HG03520 (cell line): ENCODE measurements around the gene SLC7A5.

Source experiments
- ATAC-seq: cut with Tn5 transposase; IDR thresholded peaks from one replicate; pipeline ENCODE4 v1.9.1; 2021; ENCODE audit warnings: mild to moderate bottlenecking, moderate library complexity; ENCODE audit not compliant: unreplicated experiment

The SLC7A5 gene

GRCh38 chr16:87847785-87848675, 21.3 kb downstream of the SLC7A5 start:
- ATAC-seq = no peak

GRCh38 chr16:87847467-87847784, 21.9 kb downstream of the SLC7A5 start:
- no peak for ATAC-seq

GRCh38 chr16:87846705-87847466, 22.4 kb downstream of the SLC7A5 start:
- no peak for ATAC-seq

- no peak for ATAC-seq
These were observed 23.3 kb downstream of the SLC7A5 start for GRCh38 chr16:87845807-87846619.

- ATAC-seq = no peak
These were observed 24.1 kb downstream of the SLC7A5 start for GRCh38 chr16:87845213-87845612.

GRCh38 chr16:87844809-87845208, 24.5 kb downstream of the SLC7A5 start:
- ATAC-seq = no peak

GRCh38 chr16:87844120-87844733, 25.1 kb downstream of the SLC7A5 start:
- ATAC-seq = no peak

- no peak for ATAC-seq
These were observed 25.6 kb downstream of the SLC7A5 start for GRCh38 chr16:87843678-87844105.

GRCh38 chr16:87842209-87842869, 27.0 kb downstream of the SLC7A5 start:
- ATAC-seq = no peak

GRCh38 chr16:87841340-87842208, 27.7 kb downstream of the SLC7A5 start:
- ATAC-seq = no peak

- ATAC-seq = no peak
These were observed 28.9 kb downstream of the SLC7A5 start for GRCh38 chr16:87840271-87840978.

- no peak for ATAC-seq
These were observed 29.6 kb downstream of the SLC7A5 start for GRCh38 chr16:87839542-87840270.

- ATAC-seq = no peak
These were observed 30.4 kb downstream of the SLC7A5 start for GRCh38 chr16:87838643-87839541.

GRCh38 chr16:87837627-87838289, 31.5 kb downstream of the SLC7A5 start:
- ATAC-seq = no peak

GRCh38 chr16:87836844-87837581, 32.3 kb downstream of the SLC7A5 start:
- ATAC-seq = no peak

- ATAC-seq = no peak
These were observed 32.9 kb downstream of the SLC7A5 start for GRCh38 chr16:87836346-87836843.
